Esophagus squamous epithelium (tissue), 4 donors: ENCODE data around the gene PCDH9.

Experiments used
- CTCF ChIP-seq, 6 experiments: fragments of 450-650 bp in 4 of 6; fragments of 200-600 bp in 2 of 6; sonication (generic) in 2 of 6; IDR thresholded peaks; one replicate each; pipeline ENCODE4 v1.5.1; 2016 to 2019; ENCODE audit warnings: antibody characterized with exemption in 6 of 6, mild to moderate bottlenecking in 4 of 6, moderate library complexity in 4 of 6
- POLR2A ChIP-seq, 4 donors: fragments of 450-650 bp; IDR thresholded peaks; one replicate each; pipeline ENCODE4 v1.6.1; 2017; ENCODE audit warnings: antibody characterized with exemption in 4 of 4, mild to moderate bottlenecking in 4 of 4, moderate library complexity in 3 of 4

GRCh38 chr13:66567899-66568612 lies 662.1 kb downstream of the PCDH9 start:
- TF ChIP-seq CTCF (IDR thresholded peaks at IDR 0.05), result no peak
- no peak for TF ChIP-seq POLR2A (IDR thresholded peaks at IDR 0.05)
